Measurements from ENCODE around the gene CCNI2.

The CCNI2 gene

DNA sequence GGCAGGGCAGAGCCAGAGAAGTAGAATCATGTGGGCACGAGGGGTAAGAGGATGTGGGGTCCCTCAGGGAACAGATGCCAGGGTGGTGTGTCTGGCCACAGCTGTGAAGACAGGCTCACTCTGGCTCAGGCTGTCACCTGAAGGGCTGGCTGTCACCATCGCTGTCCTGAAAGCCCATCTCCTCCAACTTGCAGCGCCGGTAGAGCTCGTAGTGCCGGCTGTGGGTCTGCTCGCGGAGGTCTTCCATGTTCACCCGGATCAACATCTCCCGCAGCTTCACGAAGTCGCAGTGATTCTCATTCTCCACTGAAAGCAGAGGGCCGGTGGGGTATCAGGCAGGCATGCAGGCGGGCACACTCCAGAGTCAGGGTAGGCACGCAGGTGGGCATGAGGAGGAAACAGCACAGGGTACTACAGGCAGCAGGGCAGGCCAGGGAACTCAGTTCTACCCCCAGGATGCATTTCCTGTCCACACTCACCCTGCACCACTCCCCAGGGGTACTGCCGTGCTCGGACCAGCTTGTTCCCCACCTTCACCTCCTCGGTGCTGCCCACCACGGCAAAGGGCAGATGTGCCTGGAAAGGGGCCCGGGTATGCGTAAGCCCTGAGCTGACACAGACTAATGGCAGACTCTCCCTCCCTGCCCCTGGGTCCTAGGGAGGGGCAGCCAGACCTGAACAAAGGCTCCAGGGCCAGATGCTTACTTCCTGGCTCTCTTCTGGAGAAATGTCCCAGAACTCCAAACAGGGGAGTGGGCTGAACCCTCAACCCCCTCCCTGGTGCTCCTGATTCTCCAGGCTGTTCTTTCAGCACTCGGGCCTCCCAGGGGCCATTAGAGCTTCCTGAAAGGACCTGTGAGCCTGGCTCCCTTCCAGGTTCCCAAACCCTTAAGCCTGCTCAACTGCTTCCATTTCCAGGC, 14.4 kb downstream of the CCNI2 start:
- DNase-seq (ENCODE audit: low read depth) = no peak
- no peak overlapping the region for H3K4me3 ChIP-seq (ENCODE audit: low read length)
- TF ChIP-seq, protein P1, sequence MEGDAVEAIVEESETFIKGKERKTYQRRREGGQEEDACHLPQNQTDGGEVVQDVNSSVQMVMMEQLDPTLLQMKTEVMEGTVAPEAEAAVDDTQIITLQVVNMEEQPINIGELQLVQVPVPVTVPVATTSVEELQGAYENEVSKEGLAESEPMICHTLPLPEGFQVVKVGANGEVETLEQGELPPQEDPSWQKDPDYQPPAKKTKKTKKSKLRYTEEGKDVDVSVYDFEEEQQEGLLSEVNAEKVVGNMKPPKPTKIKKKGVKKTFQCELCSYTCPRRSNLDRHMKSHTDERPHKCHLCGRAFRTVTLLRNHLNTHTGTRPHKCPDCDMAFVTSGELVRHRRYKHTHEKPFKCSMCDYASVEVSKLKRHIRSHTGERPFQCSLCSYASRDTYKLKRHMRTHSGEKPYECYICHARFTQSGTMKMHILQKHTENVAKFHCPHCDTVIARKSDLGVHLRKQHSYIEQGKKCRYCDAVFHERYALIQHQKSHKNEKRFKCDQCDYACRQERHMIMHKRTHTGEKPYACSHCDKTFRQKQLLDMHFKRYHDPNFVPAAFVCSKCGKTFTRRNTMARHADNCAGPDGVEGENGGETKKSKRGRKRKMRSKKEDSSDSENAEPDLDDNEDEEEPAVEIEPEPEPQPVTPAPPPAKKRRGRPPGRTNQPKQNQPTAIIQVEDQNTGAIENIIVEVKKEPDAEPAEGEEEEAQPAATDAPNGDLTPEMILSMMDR (IDR thresholded peaks at IDR 0.05; ENCODE audit: insufficient read depth, low read depth, low read length, missing control alignments) = no peak

DNA sequence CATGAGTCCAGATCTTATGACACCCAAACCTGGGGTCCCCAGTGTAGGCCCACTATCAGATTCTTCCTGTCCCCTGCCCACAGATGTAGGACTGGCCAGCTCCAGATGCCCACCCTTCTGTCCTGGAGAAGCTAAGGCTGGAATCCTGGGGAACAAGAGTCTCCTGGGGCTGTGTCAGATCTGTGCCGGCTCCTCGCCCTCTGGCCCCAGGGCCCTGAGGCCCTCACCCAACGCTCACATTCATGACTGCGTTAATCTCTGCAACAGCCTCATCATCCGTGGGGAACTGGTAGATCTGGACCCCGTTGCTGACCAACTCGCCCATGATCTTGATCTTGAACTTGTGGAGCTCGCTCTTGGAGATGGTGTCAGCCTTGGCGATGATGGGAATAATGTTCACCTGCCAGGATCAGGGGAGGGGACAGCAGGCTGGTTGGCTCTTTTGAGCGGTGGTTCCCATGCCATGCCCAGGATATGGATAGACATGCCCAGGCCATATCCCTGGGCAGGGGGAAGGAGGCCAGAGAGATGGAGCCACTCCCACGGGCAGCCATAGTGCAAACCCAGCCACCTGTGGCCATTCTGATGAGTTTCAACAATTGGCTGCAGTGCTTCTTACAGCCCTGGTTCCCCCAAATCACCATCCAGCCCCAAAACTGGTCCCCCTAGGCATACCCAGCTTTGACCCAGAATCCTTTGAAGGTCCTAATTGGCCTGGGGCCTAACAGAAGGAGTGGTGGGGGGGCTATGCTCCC, 15.2 kb downstream of the CCNI2 start:
- no peak for DNase-seq (ENCODE audit: low read depth)
- TF ChIP-seq, protein P1 (IDR thresholded peaks at IDR 0.05; ENCODE audit: insufficient read depth, low read depth, low read length, missing control alignments) = no peak
- H3K4me3 ChIP-seq (ENCODE audit: low read length) = no peak overlapping the region

DNA sequence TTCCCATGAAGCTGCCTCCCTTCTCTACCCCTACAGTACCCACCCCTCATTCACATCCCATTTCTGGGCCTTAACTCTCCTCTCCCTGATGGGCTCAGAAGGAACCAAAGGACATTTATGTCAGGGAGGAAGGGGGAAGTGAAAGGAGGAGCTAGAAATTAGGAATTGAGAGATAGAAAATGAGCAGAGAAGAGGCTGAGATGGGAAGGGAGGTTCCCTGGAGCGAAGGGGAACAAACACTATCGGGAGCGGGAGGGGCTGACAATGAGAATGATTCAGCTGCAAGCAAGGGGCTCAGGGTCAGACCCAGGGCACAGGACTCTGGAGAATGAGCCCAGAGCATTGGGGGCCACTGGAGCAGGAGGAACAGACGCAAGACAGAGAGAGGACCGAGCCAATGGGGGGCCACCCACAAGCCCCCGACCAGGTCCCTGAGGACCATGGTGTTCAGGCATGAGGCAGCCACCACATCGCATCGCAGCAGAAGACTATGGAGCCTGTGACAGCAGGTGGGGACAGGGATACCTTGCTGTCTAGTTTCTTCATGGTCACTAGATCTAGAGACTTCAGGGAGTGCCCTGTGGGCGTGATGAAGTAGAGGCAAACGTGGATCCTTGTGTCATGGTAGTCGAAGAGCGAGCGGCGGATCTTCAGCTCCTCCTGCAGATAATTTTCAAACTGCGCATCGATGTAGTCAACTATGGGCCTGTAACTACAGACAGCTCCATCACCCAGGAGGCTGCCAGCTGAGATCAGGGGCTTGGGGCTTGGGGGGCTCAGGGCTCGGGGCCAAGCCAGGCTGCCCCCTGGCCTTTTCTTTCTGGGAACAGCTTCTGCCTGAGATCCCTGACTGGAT, 16.2 kb downstream of the CCNI2 start:
- TF ChIP-seq, protein P1 (IDR thresholded peaks at IDR 0.05; ENCODE audit: insufficient read depth, low read depth, low read length, missing control alignments) = no peak
- H3K4me3 ChIP-seq (ENCODE audit: low read length) = no peak overlapping the region
- no peak for DNase-seq (ENCODE audit: low read depth)

DNA sequence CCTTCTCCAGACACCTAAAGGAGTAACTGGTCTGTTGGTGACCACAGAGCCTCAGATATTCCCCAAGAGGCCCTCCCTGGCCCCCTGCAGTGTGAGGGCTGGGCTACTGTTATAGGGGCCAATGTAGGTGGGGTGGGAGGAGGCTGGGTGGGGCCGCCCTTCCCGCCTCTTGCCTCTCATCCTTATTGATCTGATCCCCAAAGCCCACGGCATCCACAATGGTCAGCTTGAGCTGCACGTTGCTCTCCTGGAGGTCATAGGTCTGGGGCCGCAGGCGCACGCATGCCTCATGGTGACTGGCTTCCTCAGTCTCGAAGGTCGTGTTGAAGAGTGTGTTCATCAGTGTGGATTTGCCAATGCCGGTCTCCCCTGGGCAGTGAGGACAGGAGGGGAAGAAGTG, 16.8 kb downstream of the CCNI2 start:
- TF ChIP-seq, protein P1 (IDR thresholded peaks at IDR 0.05; ENCODE audit: insufficient read depth, low read depth, low read length, missing control alignments) = no peak
- DNase-seq (ENCODE audit: low read depth) = no peak
- H3K4me3 ChIP-seq (ENCODE audit: low read length) = no peak overlapping the region

DNA sequence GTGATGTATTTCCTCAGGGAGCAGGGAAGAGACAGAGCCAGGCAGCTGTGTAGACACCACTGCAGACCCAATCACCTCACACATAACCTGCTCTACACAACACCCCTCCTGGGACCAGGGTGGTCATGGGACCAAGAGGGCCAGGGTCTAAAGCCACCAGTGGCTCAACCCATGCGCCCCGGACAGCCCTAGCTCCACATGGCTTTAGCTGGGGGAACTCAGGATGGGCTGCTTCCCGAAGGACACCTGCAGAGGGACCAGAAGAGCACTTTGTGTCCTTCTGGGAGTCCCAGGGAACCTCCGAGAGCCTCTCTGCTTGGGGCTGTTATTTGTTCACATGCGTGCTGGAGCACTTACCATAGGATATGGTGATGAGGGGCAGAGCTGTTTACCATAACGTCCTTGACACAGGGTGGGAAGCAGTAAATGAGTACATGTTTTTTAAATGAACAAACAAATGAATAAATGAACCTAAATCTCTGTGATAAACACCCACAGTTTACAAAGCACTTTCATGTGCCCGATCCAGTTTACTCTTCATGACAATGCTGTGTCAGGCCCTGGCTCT, 17.5 kb downstream of the CCNI2 start:
- no peak overlapping the region for H3K4me3 ChIP-seq (ENCODE audit: low read length)
- no peak for DNase-seq (ENCODE audit: low read depth)
- TF ChIP-seq, protein P1 (IDR thresholded peaks at IDR 0.05; ENCODE audit: insufficient read depth, low read depth, low read length, missing control alignments) = no peak

DNA sequence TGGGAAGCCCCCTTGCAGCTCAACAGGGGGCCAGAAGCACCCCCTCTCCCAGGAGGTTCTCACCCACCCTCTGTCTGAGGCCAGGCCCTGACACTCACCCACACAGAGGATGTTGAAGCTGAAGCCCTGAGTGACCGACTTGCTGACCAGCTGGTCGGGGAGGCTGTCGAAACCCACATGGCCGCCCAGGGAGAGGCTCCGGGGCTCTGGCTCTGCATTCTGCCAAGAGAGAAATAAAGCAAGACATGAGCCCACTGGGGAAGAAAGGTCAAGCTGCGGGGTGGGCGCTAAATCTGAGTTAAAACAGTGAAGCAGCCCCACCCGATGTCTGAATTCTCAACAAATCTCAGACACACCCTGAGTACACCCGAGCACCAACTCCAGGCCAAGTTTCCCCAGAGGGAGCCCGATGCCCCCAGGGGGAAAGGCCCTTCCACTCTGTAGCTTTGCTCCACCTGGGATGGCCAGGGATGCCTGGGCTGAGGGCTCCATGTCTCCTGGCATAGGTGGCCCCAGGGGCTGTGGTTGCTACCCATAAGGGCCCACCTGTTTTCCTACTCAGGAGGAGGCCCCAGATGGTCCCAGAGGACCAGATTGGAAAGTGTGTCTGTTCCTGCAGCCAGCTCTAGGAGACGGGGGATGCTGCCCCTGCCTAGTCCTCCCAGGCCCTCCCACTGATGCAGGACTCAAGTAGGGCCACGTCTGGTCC, 18.2 kb downstream of the CCNI2 start:
- TF ChIP-seq, protein P1 (IDR thresholded peaks at IDR 0.05; ENCODE audit: insufficient read depth, low read depth, low read length, missing control alignments) = no peak
- no peak for DNase-seq (ENCODE audit: low read depth)
- no peak overlapping the region for H3K4me3 ChIP-seq (ENCODE audit: low read length)
